Measurements from ENCODE around the gene CTXN3. TPM values are rescaled to one million over a fixed set of nuclear protein-coding genes. Genes with fewer than 3 reads are reported as not detected.

Gene CTXN3
- total and polyA plus RNA-seq, 4 experiments from 2014 or later: not detected

DNA sequence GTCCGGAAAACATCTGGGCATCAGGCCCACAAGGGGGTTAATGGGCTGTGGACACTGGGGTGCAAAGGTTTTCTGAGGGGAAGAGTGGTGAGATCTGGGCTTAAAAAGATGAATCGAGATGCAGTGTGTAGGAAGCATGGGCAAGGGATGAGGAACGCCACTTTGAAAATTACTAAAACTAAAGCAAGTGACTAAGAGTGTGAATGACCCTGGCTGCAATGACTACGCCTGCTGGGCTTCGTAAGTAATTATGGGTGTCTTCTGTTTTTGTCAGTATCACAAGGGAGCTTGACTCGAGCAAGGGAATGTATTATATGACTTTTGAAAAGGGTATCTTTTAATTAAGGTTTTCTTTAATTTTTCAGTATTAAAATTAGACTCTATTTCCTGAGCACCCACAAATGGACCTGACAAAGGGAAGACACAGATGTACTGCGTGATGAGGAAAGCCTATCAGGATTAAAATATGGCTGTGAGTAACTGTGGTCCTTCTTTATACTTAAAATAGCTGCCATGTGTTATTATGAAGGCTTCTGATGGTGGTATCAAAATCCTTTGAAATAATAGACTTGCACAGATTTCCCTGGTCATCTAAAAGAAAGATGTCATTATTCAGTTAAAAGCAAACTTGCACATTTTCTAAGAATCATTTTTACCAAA is 4.2 kb downstream of the CTXN3 start:
- Mint-ChIP-seq H3K9me3 (no peaks in the 10 kb centered on the region), H3K36me3 (no peaks in the 10 kb centered on the region), H3K27ac (no peak overlapping the region), H3K4me1 (no peaks in the 10 kb centered on the region), H3K4me3 (no peak overlapping the region), H3K27me3 (peaks cover 0 to 4% of the 10 kb centered on the region in 2 donors)
- ChIA-PET CTCF (ENCODE audit: partially characterized antibody) (no interaction called here), POLR2A (ENCODE audit: partially characterized antibody) (no interaction called here)
- Histone ChIP-seq H3K27me3 (ENCODE audit: insufficient read depth, low read length) (no peaks in the 10 kb centered on the region), H3K9me3 (ENCODE audit: control insufficient read depth in 1 of 2, low read length in 2 of 2) (no peaks in the 10 kb centered on the region), H3K4me1 (ENCODE audit: insufficient read depth, low read length) (no peaks in the 10 kb centered on the region), H3K4me3 (ENCODE audit: low read length in 2 of 2) (no peak overlapping the region), H3K36me3 (ENCODE audit: insufficient read depth, low read length) (no peaks in the 10 kb centered on the region), H3K27ac (ENCODE audit: low read depth, low read length) (no peak overlapping the region)
- no peak for DNase-seq
- intact Hi-C loops (cut with micrococcal nuclease): no loop called here

- Mint-ChIP-seq H3K27me3 (peaks cover 1 to 4% of the 10 kb centered on the region in 2 donors), H3K9me3 (no peaks in the 10 kb centered on the region), H3K27ac (no peak overlapping the region), H3K36me3 (no peaks in the 10 kb centered on the region), H3K4me3 (no peak overlapping the region), H3K4me1 (no peaks in the 10 kb centered on the region)
- H3K36me3 ChIP-seq (ENCODE audit: insufficient read depth, low read length): no peaks in the 10 kb centered on the region
- H3K27ac ChIP-seq (ENCODE audit: low read depth, low read length): no peak overlapping the region
- H3K27me3 ChIP-seq (ENCODE audit: insufficient read depth, low read length): no peaks in the 10 kb centered on the region
- CTCF ChIA-PET (ENCODE audit: partially characterized antibody): no interaction called here
- intact Hi-C loops (cut with micrococcal nuclease): no loop called here
- POLR2A ChIA-PET (ENCODE audit: partially characterized antibody): no interaction called here
- H3K4me1 ChIP-seq (ENCODE audit: insufficient read depth, low read length): no peaks in the 10 kb centered on the region
- DNase-seq: no peak
- H3K4me3 ChIP-seq (ENCODE audit: low read length in 2 of 2): no peak overlapping the region
- no peaks in the 10 kb centered on the region for H3K9me3 ChIP-seq (ENCODE audit: control insufficient read depth in 1 of 2, low read length in 2 of 2)
These were observed 7.9 kb downstream of the CTXN3 start for GRCh38 chr5:127656825-127657224.

- no peaks in the 10 kb centered on the region for H3K9me3 Mint-ChIP-seq
- no peaks in the 10 kb centered on the region for H3K4me1 Mint-ChIP-seq
- no peaks in the 10 kb centered on the region for H3K9me3 ChIP-seq (ENCODE audit: control insufficient read depth in 1 of 2, low read length in 2 of 2)
- intact Hi-C loops (cut with micrococcal nuclease): no loop called here
- H3K27me3 ChIP-seq (ENCODE audit: insufficient read depth, low read length): no peaks in the 10 kb centered on the region
- ChIA-PET CTCF (ENCODE audit: partially characterized antibody) (interaction anchor here (0.8 kb wide), 1 partner anchor 11 kb away, joined by 3 read pairs; no protein-coding TSS in a partner anchor), POLR2A (ENCODE audit: partially characterized antibody) (no interaction called here)
- no peaks in the 10 kb centered on the region for H3K36me3 ChIP-seq (ENCODE audit: insufficient read depth, low read length)
- peaks cover 1 to 2% of the 10 kb centered on the region in 2 donors for H3K27me3 Mint-ChIP-seq
- DNase-seq: no peak
- no peaks in the 10 kb centered on the region for H3K4me1 ChIP-seq (ENCODE audit: insufficient read depth, low read length)
- H3K27ac ChIP-seq (ENCODE audit: low read depth, low read length): no peak overlapping the region
- H3K36me3 Mint-ChIP-seq: no peaks in the 10 kb centered on the region
- H3K4me3 ChIP-seq (ENCODE audit: low read length in 2 of 2): no peak overlapping the region
- H3K27ac Mint-ChIP-seq: no peak overlapping the region
- no peak overlapping the region for H3K4me3 Mint-ChIP-seq
These were observed 11.3 kb downstream of the CTXN3 start for GRCh38 chr5:127660047-127660733.

DNA sequence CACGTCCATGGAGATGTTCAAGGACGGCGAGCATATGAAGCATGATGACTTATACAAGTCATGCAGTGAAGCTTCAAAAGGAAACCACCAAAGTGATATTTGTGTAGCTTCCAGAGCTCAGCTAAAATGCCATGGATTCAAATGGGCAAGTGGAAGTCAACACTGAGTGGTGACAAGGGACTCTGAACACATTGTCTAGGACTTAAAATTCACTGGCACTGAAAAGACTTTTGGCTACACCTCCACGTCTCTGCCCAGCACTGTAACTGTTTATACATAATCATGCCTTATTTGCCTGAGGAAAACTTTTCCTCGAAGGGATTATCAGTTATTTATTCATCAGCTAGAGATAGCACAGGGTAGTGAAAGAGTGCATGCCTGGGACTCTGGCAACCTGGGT is 15.2 kb downstream of the CTXN3 start:
- no peak overlapping the region for H3K4me3 ChIP-seq (ENCODE audit: low read length in 2 of 2)
- Mint-ChIP-seq H3K27me3 (peaks cover 0 to 1% of the 10 kb centered on the region in 2 donors), H3K4me3 (no peak overlapping the region), H3K36me3 (no peaks in the 10 kb centered on the region), H3K4me1 (no peaks in the 10 kb centered on the region), H3K27ac (no peak overlapping the region), H3K9me3 (no peaks in the 10 kb centered on the region)
- intact Hi-C loops (cut with micrococcal nuclease): no loop called here
- ChIA-PET CTCF (ENCODE audit: partially characterized antibody) (no interaction called here), POLR2A (ENCODE audit: partially characterized antibody) (no interaction called here)
- H3K4me1 ChIP-seq (ENCODE audit: insufficient read depth, low read length): no peaks in the 10 kb centered on the region
- no peaks in the 10 kb centered on the region for H3K27me3 ChIP-seq (ENCODE audit: insufficient read depth, low read length)
- no peak for DNase-seq
- H3K27ac ChIP-seq (ENCODE audit: low read depth, low read length): no peak overlapping the region
- no peaks in the 10 kb centered on the region for H3K9me3 ChIP-seq (ENCODE audit: control insufficient read depth in 1 of 2, low read length in 2 of 2)
- no peaks in the 10 kb centered on the region for H3K36me3 ChIP-seq (ENCODE audit: insufficient read depth, low read length)

DNA sequence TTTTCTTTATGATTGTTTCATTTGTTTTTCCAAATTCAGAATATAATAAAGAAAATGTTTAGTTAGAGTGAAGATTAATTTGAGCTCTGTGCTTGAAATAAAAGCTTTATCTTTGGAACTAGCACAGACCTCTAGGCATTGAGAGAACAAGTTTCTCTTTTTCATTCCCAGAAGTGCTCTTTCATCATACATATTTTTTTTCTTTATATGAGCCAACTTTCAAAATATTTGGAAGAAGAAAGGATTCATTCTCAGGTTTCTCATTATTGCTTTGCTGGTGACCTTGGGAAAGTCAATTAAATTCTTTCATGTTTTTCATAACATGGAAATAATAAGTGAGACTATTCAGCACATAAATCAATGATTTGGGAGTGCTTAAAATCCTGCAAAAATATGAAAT is 16.8 kb downstream of the CTXN3 start:
- intact Hi-C loops (cut with micrococcal nuclease): no loop called here
- no peak overlapping the region for H3K4me3 Mint-ChIP-seq
- Histone ChIP-seq H3K4me3 (ENCODE audit: low read length in 2 of 2) (no peak overlapping the region), H3K4me1 (ENCODE audit: insufficient read depth, low read length) (no peaks in the 10 kb centered on the region), H3K27ac (ENCODE audit: low read depth, low read length) (no peak overlapping the region), H3K9me3 (ENCODE audit: control insufficient read depth in 1 of 2, low read length in 2 of 2) (no peaks in the 10 kb centered on the region), H3K27me3 (ENCODE audit: insufficient read depth, low read length) (no peaks in the 10 kb centered on the region), H3K36me3 (ENCODE audit: insufficient read depth, low read length) (no peaks in the 10 kb centered on the region)
- H3K9me3 Mint-ChIP-seq: no peaks in the 10 kb centered on the region
- no peaks in the 10 kb centered on the region for H3K36me3 Mint-ChIP-seq
- H3K4me1 Mint-ChIP-seq: no peaks in the 10 kb centered on the region
- ChIA-PET CTCF (ENCODE audit: partially characterized antibody) (no interaction called here), POLR2A (ENCODE audit: partially characterized antibody) (no interaction called here)
- DNase-seq: no peak
- H3K27ac Mint-ChIP-seq: no peak overlapping the region
- H3K27me3 Mint-ChIP-seq: peaks cover 0 to under 1% of the 10 kb centered on the region in 2 donors

DNA sequence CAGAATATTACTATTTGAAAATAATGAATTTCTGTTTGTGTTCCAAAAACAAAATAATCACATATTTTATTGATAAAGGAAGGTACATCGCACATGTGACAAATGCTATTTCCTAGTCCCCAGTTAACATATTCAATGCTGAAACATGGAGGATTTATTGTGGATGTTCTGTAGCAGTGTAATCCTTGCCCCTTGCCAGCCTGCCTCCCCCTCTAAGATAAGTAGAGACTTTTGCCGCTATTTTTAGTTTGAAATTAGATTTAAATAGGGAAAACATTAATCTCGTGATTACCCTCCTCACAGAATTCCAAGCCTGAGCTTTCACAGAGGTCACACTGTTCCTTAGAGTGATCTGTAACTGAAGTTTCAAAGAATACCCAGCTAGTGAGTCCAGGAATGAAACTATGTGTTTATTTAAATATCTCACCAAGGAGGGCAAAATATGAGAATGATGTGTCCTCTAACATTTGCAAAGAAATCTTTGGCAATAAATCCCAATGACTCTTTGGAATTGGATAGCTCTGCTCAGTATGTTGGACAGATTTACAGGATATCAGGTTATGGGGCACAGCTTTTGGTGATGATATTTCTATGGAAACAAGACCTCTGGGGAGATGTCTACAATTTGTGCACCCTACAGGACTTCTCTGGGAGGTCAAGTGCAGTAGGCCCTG is 17.3 kb downstream of the CTXN3 start:
- Histone ChIP-seq H3K4me3 (ENCODE audit: low read length in 2 of 2) (no peak overlapping the region), H3K27ac (ENCODE audit: low read depth, low read length) (no peak overlapping the region), H3K9me3 (ENCODE audit: control insufficient read depth in 1 of 2, low read length in 2 of 2) (no peaks in the 10 kb centered on the region), H3K4me1 (ENCODE audit: insufficient read depth, low read length) (no peaks in the 10 kb centered on the region), H3K36me3 (ENCODE audit: insufficient read depth, low read length) (no peaks in the 10 kb centered on the region), H3K27me3 (ENCODE audit: insufficient read depth, low read length) (no peaks in the 10 kb centered on the region)
- Mint-ChIP-seq H3K9me3 (no peaks in the 10 kb centered on the region), H3K36me3 (no peaks in the 10 kb centered on the region), H3K4me1 (no peaks in the 10 kb centered on the region), H3K4me3 (no peak overlapping the region), H3K27me3 (no peaks in the 10 kb centered on the region), H3K27ac (no peak overlapping the region)
- intact Hi-C loops (cut with micrococcal nuclease): no loop called here
- CTCF ChIA-PET (ENCODE audit: partially characterized antibody): no interaction called here
- no peak for DNase-seq
- POLR2A ChIA-PET (ENCODE audit: partially characterized antibody): no interaction called here

GRCh38 chr5:127667926-127668325 is 19.0 kb downstream of the CTXN3 start:
- Histone ChIP-seq H3K27me3 (ENCODE audit: insufficient read depth, low read length) (no peaks in the 10 kb centered on the region), H3K4me3 (ENCODE audit: low read length in 2 of 2) (no peak overlapping the region), H3K9me3 (ENCODE audit: control insufficient read depth in 1 of 2, low read length in 2 of 2) (no peaks in the 10 kb centered on the region), H3K27ac (ENCODE audit: low read depth, low read length) (no peak overlapping the region), H3K36me3 (ENCODE audit: insufficient read depth, low read length) (no peaks in the 10 kb centered on the region), H3K4me1 (ENCODE audit: insufficient read depth, low read length) (no peaks in the 10 kb centered on the region)
- ChIA-PET CTCF (ENCODE audit: partially characterized antibody) (no interaction called here), POLR2A (ENCODE audit: partially characterized antibody) (no interaction called here)
- Mint-ChIP-seq H3K36me3 (no peaks in the 10 kb centered on the region), H3K27me3 (no peaks in the 10 kb centered on the region), H3K27ac (no peak overlapping the region), H3K4me1 (no peaks in the 10 kb centered on the region), H3K9me3 (no peaks in the 10 kb centered on the region), H3K4me3 (no peak overlapping the region)
- intact Hi-C loops (cut with micrococcal nuclease): no loop called here
- no peak for DNase-seq
